GM13977 (cell line): Measurements from ENCODE around the gene SPECC1.

ENCODE experiments used
- DNase-seq: peaks from one replicate; pipeline ENCODE4 v3.0.0; 2012; ENCODE audit warnings: low spot score
- CTCF ChIP-seq: IDR thresholded peaks from 2 replicates; pipeline ENCODE4 v1.5.1; 2012; ENCODE audit warnings: mild to moderate bottlenecking, control low read depth; ENCODE audit not compliant: insufficient read depth; ENCODE audit errors: extremely low read depth, missing control alignments
- in situ Hi-C: fragments of 300-500 bp; cut with MboI; formaldehyde crosslinking; loops from one replicate; pipeline ENCODE4 v1.12.0; 2022; ENCODE audit warnings: low sequenced_read_pairs, low pct_unique_long_range_greater_than_20kb, mixed read lengths, inconsistent platforms; ENCODE audit not compliant: unreplicated experiment

The SPECC1 gene

GRCh38 chr17:20200865-20201458 lies 191.8 kb downstream of the SPECC1 start:
- in situ Hi-C loops = no loop called here
- no peak for TF ChIP-seq CTCF
- no peak for DNase-seq

GRCh38 chr17:20202141-20202621 lies 193.0 kb downstream of the SPECC1 start:
- no peak for TF ChIP-seq CTCF
- no peak for DNase-seq
- in situ Hi-C loops = no loop called here

- TF ChIP-seq CTCF = no peak
- in situ Hi-C loops = no loop called here
- no peak for DNase-seq
Observed at GRCh38 chr17:20203018-20203417, 193.9 kb downstream of the SPECC1 start.

- DNase-seq = peak; percentile 33
- TF ChIP-seq CTCF = no peak
- in situ Hi-C loops = no loop called here
Observed at GRCh38 chr17:20203761-20204263, 194.7 kb downstream of the SPECC1 start.

- no peak for DNase-seq
- in situ Hi-C loops = no loop called here
- no peak for TF ChIP-seq CTCF
Observed at GRCh38 chr17:20205609-20206008, 196.4 kb downstream of the SPECC1 start.

GRCh38 chr17:20206068-20206467 lies 196.9 kb downstream of the SPECC1 start:
- in situ Hi-C loops = no loop called here
- DNase-seq = no peak
- TF ChIP-seq CTCF = no peak
